GOT3 (cell line): ENCODE measurements around the gene SLC8A1.

Experiments used
- DNase-seq: peaks from one replicate; lab custom pipeline; 2025; ENCODE audit warnings: mixed read lengths; lab: John Stamatoyannopoulos, UW

The SLC8A1 gene

DNA sequence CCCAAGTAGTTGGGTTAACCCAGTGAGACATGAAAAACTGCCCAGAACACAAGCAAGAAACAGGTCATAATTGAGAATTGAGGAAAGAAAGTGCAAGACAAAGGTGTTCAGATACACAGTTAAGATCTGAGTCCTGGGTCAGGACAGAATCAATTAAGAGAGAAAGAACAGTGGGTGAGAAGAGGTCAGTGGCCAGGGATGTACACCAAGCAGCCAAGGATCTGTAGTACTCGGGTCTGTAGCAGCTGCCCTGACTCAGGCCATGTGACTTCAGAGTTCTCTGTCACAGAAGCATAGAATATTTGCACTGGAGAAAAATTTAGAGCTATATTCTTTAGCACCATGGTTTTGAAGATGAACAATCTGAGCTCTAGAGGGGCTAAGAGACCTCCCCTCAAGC is 141.6 kb downstream of the SLC8A1 start:
- DNase-seq, result no peak

- DNase-seq, result no peak
Observed at GRCh38 chr2:40304340-40304739, 147.6 kb downstream of the SLC8A1 start.

DNA sequence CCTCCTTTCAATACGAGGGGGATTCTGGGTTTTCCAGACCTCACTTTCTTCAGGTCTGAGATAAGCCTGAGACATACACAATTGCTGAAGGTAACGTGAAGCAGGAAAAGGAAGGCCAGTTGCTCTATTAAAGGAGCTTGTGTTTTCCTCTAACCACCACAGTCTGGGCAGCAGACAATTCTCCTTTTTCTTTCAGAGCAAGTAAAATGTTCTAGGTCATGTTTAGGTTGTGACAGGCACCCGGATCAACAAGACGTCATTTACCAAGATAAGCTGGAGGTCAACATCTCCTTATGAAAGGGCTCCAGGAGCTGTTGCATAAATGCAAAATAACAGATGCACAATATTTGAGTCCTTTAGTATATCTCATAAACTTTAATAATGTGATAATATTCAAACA is 148.1 kb downstream of the SLC8A1 start:
- DNase-seq, result no peak

- DNase-seq, result no peak
Observed at GRCh38 chr2:40302751-40303325, 149.1 kb downstream of the SLC8A1 start.

DNA sequence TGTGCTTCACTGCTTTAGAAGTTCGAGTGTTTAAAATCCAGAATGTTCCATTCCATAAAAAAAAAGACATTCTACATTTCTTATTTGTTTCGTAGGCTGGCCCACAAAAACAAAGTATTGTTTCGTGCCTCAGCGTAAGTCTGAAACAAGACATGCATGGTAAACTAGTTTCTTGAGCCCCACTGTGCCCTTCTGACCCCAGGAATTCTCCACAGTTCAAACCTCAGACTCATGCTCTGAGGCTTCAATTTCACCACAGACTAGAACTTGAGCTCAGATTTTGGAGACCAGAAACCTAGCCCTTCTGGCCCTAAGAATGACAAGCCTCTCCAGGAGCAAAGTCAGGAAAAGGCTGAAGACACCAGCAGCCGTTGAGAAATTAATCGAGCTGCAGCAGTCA is 151.5 kb downstream of the SLC8A1 start:
- no peak for DNase-seq

- no peak for DNase-seq
Observed at GRCh38 chr2:40299781-40300180, 152.1 kb downstream of the SLC8A1 start.

DNA sequence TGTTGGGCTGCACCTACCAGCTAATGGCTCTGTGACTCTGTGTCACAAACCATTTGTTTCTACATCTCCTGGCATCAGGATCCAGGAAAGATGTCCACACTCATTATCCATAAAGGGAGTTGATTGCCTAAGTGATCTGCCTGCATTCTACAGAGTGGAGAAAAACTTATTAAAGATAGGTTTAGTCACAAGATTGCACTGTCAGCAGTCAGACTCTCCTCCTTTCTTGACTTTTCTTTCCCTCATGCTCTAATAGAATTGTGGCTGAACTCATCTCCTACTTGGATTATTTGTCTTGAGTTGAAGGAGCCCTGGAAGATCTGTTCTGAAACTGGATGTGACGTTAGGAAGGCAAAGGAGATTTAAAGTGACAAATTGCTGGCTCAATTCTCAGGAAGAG is 152.7 kb downstream of the SLC8A1 start:
- no peak for DNase-seq

DNA sequence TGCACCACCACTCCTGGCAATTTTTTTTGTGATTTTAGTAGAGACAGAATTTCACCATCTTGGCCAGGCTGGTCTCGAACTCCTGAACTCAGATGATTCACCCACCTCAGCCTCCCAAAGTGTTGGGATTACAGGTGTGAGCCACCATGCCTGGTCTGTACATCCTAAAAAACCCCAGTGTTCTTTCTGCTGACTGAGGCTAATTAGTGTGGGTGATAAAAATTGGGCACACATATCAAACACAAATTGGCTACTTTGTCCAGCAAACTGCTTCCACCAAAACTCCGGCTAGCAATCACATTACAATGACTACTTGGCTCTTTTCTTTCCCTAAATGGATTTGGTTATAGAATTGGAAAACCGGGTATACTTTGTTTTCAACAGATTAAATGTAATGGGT is 153.9 kb downstream of the SLC8A1 start:
- DNase-seq, result no peak

DNA sequence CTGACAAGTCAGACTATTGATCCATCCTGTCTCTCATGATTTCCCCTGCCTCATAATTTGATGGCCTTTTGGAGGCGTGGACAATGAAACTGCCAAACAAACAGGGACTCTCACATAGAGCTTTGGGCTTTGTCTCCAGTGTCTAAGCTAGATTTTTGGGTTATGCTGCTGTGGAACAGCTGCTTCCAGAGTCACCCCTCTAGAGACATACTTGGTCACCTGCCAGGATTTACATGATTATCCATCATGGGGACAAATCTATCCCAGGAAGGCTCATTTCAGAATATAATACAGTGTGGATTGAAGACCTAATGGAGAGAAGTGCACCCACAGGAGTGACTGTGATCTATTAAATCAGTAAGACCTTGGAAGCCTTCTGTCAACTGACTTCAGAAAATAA is 159.6 kb downstream of the SLC8A1 start:
- no peak for DNase-seq

GRCh38 chr2:40289771-40290404 is 162.0 kb downstream of the SLC8A1 start:
- DNase-seq, result no peak

GRCh38 chr2:40287773-40288172 is 164.1 kb downstream of the SLC8A1 start:
- DNase-seq, result no peak

- no peak for DNase-seq
Observed at GRCh38 chr2:40287195-40287594, 164.7 kb downstream of the SLC8A1 start.

DNA sequence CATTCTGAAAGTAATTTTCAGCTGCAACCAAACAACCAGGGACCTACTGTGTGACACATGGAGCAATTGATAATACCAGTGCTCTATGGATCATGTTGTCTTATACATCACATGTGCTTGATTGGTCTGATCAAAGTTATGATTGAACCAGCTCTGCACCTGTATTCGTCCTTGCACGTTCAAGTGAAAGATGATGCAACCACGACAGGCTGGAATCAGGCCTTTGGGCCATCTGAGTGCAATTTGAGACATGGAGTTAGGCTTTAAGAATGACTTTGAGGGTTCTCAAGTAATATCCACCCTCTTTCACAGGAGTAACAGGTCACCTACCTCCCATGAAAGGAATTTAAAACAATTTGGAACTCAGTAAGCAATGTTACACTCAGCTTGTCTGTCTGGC is 165.2 kb downstream of the SLC8A1 start:
- no peak for DNase-seq

DNA sequence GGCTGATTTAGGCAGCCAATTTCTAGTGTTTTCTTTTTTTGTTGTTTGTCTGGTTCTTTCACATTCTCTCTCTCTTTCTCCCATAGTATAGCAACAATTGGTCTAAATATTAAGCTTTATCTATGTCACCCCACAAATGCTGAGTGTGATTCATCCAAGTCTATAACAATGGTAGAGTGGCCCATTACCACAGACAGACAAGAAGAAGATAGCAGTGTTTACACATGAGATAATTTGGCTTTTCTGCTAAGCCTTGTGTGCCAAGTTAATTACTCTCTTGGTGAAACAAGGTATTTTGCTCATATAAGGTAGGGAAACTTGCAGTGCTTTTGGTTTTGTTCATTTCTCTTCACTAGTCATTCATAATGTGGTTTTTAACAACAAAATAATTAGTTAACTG is 166.5 kb downstream of the SLC8A1 start:
- DNase-seq, result no peak

DNA sequence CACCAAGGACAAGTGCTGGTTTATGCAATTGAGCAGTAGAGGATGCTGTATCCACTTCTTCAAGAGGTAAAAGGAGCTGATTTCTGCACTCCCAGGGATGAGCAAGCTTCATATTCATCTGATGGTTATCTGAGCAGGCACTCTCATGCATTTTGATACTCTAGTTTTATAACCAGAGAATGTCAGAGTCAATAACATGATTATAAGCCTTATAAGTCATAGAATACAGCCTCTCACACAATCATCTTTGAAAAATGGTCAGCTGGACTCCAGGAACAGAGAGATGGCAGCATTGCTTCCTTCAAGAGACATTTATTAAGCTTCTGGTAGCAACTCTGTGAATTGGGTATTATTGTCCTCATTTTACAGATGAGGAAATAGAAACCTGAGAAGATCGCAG is 167.1 kb downstream of the SLC8A1 start:
- no peak for DNase-seq

DNA sequence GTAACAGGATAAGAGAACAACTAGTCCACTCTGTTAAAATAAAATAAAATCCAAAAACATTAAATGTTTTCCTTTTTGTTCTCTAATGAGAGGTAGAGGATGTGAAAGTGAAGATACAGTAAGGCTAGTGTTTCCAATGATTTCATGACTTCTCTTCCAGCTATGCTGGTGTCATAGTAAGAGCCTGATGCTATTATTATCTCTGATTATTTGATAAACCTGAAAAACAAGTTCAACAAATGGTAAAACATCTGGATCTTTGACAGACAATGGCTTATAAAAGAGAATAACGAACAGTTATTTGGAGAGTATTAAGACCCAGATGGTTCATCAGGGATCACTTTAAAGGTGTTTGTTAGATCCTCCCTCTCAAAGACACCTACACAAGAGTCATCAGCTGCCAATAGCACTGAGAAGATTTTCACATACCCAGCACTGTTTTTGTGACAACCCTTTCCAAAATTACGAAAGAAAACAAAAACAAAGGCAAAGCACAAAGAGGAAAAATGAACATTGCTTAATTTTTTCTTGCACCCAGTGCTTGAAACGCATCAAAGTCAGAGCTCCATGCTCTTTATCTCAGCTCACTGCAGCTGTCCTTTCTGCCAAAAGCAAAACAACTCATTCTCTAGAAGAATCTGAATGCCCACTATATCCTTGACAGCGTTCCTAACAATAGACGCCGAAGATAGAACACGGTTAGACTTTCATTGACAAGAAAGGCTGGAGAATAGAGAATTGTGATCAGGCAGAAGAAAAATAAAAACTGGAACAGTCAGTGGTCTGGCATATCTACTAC is 168.6 kb downstream of the SLC8A1 start:
- no peak for DNase-seq

DNA sequence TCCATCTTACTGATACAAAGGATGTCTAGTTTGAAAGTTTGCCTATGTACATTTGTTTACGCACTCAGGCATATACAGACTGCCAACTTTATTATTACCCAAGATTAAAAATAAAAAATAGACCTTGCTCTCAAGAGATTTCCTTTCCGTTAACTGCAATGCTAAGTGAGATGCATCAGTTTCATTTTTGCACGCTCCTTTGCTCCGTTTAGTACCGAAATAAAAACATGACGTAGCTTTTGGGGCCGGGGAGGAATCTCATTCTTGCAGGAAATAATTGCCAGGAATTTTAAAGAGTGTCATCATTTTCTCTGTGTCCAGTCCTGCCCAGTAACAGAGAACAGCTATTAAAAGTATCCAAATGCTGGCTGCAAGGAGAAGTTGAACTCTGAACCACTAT is 169.5 kb downstream of the SLC8A1 start:
- DNase-seq, result no peak

DNA sequence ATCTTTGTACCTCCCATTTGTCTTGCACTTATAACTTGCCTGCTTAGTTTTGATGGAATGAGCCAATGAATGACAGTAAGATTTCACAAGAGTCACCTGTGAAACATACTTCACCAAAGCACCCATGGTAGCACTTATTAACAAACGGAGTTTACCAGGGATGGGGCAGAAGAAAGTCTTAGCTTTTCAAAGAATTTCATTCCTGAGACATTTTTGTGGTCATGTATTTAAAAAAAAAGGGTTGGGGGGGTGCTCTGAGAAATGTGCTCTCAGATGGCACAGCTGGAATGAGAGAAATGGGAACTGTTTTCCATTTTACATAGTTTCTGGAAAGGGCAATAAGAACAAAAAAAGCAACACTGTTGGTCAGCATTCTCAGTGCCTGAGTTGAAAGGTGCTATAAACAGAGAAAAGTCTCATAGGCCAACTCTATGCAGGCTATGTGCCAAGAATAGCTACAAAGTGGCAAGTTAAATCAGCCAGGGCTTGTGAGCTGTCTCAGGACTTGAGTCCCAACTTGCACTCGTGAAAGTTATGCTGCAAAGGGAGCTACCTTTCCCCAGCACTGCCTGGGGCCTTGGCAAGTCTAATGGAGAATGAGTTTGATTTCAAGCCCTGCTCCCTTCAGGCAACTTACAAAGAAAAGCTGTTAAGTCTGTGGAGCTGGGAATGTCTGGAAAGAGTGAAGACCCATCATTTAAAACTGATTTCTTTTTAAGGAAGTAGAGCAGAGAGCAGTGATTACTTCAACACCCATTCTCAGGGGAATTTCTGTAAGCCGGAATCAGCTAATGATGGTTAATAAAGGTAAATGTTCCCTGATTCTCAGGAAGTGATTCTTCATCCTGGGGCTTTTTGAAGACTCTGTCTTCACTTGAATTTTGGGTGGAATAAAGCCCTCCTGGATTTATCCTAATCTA is 170.6 kb downstream of the SLC8A1 start:
- no peak for DNase-seq

GRCh38 chr2:40279482-40279881 is 172.4 kb downstream of the SLC8A1 start:
- no peak for DNase-seq

DNA sequence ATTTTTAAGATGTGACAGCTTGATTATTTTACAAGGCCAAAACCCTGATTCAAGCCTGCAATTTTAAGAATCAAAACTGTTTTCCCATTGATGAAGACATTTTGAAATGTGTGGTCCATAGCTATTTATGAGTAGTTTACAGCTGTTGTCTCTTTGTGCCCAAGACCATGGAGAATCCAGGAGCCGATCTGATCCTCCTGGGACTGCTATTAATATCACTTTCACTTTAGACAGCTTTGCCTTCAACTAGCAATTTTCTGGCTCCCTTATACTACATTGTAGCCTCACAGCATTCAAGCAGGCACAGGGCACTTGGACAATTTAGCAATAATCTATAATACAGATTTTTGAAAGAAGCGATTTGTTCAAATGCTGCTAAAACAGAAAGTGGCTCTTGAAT is 172.9 kb downstream of the SLC8A1 start:
- DNase-seq, result no peak

- DNase-seq, result no peak
Observed at GRCh38 chr2:40276076-40276475, 175.8 kb downstream of the SLC8A1 start.

- DNase-seq, result no peak
Observed at GRCh38 chr2:40274270-40274669, 177.6 kb downstream of the SLC8A1 start.
